Smooth muscle cell (in vitro differentiated cells): ENCODE measurements around the gene CCDC93. TPM values are rescaled to one million over a fixed set of nuclear protein-coding genes. Genes with fewer than 3 reads are reported as not detected.

Experiments used
- DNase-seq: peaks from one replicate; lab custom pipeline; 2025; ENCODE audit not compliant: unreplicated experiment; lab: John Stamatoyannopoulos, UW
- H2AFZ ChIP-seq: fragments of 200-600 bp; sonication (generic); 2 replicates; pipeline ENCODE4 v1.6.0; 2016; ENCODE audit warnings: antibody characterized with exemption, low read depth, mild to moderate bottlenecking
- H3F3A ChIP-seq: fragments of 200-600 bp; sonication (generic); 2 replicates; pipeline ENCODE4 v1.6.0; 2017; ENCODE audit warnings: antibody characterized with exemption, low read depth
- H3K27ac ChIP-seq: fragments of 200-600 bp; sonication (generic); 2 replicates; pipeline ENCODE4 v1.5.1; 2016; ENCODE audit warnings: low read depth, mild to moderate bottlenecking
- H3K27me3 ChIP-seq: fragments of 200-600 bp; sonication (generic); 2 replicates; pipeline ENCODE4 v1.6.1; 2016; ENCODE audit warnings: low read depth, mild to moderate bottlenecking
- H3K36me3 ChIP-seq: fragments of 200-600 bp; sonication (generic); 2 replicates; pipeline ENCODE4 v1.5.1; 2016; ENCODE audit warnings: low read depth
- H3K4me1 ChIP-seq: fragments of 200-600 bp; sonication (generic); 2 replicates; pipeline ENCODE4 v1.5.1; 2016; ENCODE audit warnings: low read depth
- H3K4me2 ChIP-seq: fragments of 200-600 bp; sonication (generic); 2 replicates; pipeline ENCODE4 v1.6.0; 2016; ENCODE audit warnings: mild to moderate bottlenecking
- H3K4me3 ChIP-seq: fragments of 200-600 bp; sonication (generic); 2 replicates; pipeline ENCODE4 v1.5.1; 2016; ENCODE audit warnings: mild to moderate bottlenecking
- H3K79me2 ChIP-seq: fragments of 200-600 bp; sonication (generic); 2 replicates; pipeline ENCODE4 v1.6.0; 2016; ENCODE audit warnings: low read depth, mild to moderate bottlenecking
- H3K9ac ChIP-seq: fragments of 200-600 bp; sonication (generic); 2 replicates; pipeline ENCODE4 v1.6.0; 2016; ENCODE audit warnings: low read depth
- H3K9me3 ChIP-seq: fragments of 200-600 bp; sonication (generic); replicated peaks from 2 replicates; pipeline ENCODE4 v1.5.1; 2016; ENCODE audit warnings: low read depth
- H4K20me1 ChIP-seq: fragments of 200-600 bp; sonication (generic); 2 replicates; pipeline ENCODE4 v1.6.0; 2016; ENCODE audit warnings: low read depth
- WGBS: methylation state at CpG from one replicate; pipeline ENCODE4 v1.1.7; 2016; ENCODE audit warnings: low lambda C conversion rate; 5-methylcytosine and 5-hydroxymethylcytosine counted together
- polyA plus RNA-seq: library from polyadenylated mRNA; unstranded; fragments of >200 nt; fragmentation: Nextera tagmentation; extraction: Ambion mirVana; gene quantifications from 2 replicates; pipeline ENCODE4 v1.2.1, GENCODE V29; 2016
- total RNA-seq: library from RNA; depleted of rRNA; stranded (reverse); fragments of >200 nt; gene quantifications from 2 replicates; pipeline ENCODE4 v1.2.3, GENCODE V29; 2014
- TF ChIP-seq, protein P1 (sequence below): fragments of 200-600 bp; sonication (generic); IDR thresholded peaks from 2 replicates; pipeline ENCODE4 v1.5.1; 2017; ENCODE audit warnings: borderline replicate concordance, mild to moderate bottlenecking, antibody characterized with exemption; ENCODE audit not compliant: insufficient read depth, poor library complexity, severe bottlenecking

Gene CCDC93
- total and polyA plus RNA-seq, 2 experiments from 2014 or later: 9.5 to 13.2 TPM

DNA sequence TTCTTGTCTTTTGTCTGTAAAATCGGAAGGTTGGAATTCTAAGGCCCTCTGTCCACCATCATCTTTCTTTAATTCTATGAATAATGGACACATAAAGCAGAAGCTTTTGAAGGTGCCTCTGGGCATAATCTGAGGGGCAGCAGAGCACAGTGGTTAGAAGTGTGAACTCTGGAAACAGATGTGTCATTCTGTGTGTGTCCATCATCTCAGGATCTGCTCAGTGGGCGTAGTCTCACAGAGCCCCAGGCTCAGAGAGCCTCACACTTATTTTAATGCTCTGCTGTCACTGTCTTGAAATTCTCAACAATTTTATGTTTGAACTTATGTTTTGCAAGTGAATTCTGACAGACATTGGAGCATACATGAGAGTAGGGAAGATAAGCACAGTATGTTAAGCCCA is 31.0 kb upstream of the CCDC93 start:
- Histone ChIP-seq H3K4me1 (peaks cover 5% of the 10 kb centered on the region), H3K36me3 (no peaks in the 10 kb centered on the region)
- 89% methylated on average over 2 of the region's 2 CpGs for WGBS

DNA sequence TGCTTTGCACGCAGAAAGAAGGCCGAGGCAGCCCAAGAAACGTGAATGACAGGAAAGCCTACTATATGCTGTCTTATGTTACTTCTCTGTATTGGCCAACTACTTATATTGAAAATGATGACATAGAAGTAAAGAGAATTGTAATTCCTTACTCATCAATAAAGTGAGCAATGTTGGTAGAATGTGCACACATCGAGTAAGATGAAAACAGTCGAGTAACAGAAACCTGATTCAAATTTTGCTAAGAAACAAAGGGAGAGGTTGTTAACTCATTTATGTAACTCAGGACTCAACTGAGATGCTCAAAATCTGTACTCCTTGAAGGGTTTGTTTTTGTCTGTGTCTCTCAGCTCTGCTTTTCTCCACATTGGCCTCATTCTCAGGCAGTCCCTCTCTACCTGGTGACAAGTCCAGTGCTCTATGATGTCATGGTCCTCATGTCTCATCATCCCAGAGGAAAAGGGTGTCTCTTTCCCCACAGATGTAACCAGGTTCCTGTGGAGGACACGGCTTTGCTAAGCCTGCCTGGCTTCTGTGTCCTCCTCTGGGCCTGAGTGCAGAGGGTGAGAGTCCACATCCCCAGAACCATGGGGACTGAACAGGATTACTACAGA is 30.3 kb upstream of the CCDC93 start:
- H3K9me3 ChIP-seq: no peaks in the 10 kb centered on the region
- H3K79me2 ChIP-seq: no peaks in the 10 kb centered on the region
- DNase-seq: no peak
- no peak overlapping the region for H3K4me3 ChIP-seq
- peaks cover 5% of the 10 kb centered on the region for H3K4me1 ChIP-seq
- H4K20me1 ChIP-seq: no peaks in the 10 kb centered on the region
- TF ChIP-seq, protein P1, sequence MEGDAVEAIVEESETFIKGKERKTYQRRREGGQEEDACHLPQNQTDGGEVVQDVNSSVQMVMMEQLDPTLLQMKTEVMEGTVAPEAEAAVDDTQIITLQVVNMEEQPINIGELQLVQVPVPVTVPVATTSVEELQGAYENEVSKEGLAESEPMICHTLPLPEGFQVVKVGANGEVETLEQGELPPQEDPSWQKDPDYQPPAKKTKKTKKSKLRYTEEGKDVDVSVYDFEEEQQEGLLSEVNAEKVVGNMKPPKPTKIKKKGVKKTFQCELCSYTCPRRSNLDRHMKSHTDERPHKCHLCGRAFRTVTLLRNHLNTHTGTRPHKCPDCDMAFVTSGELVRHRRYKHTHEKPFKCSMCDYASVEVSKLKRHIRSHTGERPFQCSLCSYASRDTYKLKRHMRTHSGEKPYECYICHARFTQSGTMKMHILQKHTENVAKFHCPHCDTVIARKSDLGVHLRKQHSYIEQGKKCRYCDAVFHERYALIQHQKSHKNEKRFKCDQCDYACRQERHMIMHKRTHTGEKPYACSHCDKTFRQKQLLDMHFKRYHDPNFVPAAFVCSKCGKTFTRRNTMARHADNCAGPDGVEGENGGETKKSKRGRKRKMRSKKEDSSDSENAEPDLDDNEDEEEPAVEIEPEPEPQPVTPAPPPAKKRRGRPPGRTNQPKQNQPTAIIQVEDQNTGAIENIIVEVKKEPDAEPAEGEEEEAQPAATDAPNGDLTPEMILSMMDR: no peak
- peaks cover 24% of the 10 kb centered on the region for H3K27me3 ChIP-seq
- H3K4me2 ChIP-seq: no peak overlapping the region
- H3K27ac ChIP-seq: no peak overlapping the region
- H2AFZ ChIP-seq: no peak overlapping the region
- 84% methylated on average over 6 of the region's 6 CpGs for WGBS
- H3K9ac ChIP-seq: no peak overlapping the region
- no peaks in the 10 kb centered on the region for H3F3A ChIP-seq
- no peaks in the 10 kb centered on the region for H3K36me3 ChIP-seq

More for the DNA sequence above, 31.0 kb upstream of the CCDC93 start:
- no peak overlapping the region for H3K27ac ChIP-seq
- no peak for DNase-seq
- peaks cover 24% of the 10 kb centered on the region for H3K27me3 ChIP-seq
- no peak overlapping the region for H3K9ac ChIP-seq
- no peaks in the 10 kb centered on the region for H3K9me3 ChIP-seq
- no peak overlapping the region for H3K4me2 ChIP-seq
- H3K4me3 ChIP-seq: no peak overlapping the region
- no peaks in the 10 kb centered on the region for H4K20me1 ChIP-seq
- H3K79me2 ChIP-seq: no peaks in the 10 kb centered on the region
- H3F3A ChIP-seq: no peaks in the 10 kb centered on the region
- no peak overlapping the region for H2AFZ ChIP-seq
- TF ChIP-seq, protein P1: no peak

DNA sequence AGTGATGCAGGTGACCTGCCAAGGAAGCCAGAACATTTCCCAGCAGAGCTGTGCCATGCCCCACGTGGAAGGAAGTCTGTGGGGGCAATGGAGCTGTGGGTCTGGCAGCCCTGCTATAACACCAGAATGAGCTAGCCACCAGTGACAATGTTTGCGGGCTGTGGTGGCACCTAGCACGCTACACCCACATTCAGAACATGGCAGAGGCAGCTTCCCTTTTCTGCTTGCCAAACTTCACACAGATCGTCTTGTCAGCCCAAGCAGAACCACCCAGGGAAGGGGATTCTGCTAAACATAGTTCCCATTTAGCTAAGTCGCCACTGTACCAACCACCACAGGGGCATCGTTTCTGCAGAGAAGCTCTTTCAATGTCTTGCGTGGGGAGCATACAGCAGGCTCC is 27.0 kb upstream of the CCDC93 start:
- 85% methylated on average over 7 of the region's 7 CpGs for WGBS
- no peaks in the 10 kb centered on the region for H4K20me1 ChIP-seq
- no peak overlapping the region for H2AFZ ChIP-seq
- no peak for DNase-seq
- no peak overlapping the region for H3K27ac ChIP-seq
- no peaks in the 10 kb centered on the region for H3K79me2 ChIP-seq
- H3K4me2 ChIP-seq: no peak overlapping the region
- peaks cover 30% of the 10 kb centered on the region for H3K27me3 ChIP-seq
- TF ChIP-seq, protein P1: no peak
- H3K9me3 ChIP-seq: no peaks in the 10 kb centered on the region
- no peak overlapping the region for H3K9ac ChIP-seq
- H3K4me3 ChIP-seq: no peak overlapping the region
- H3K36me3 ChIP-seq: no peaks in the 10 kb centered on the region
- no peaks in the 10 kb centered on the region for H3K4me1 ChIP-seq
- H3F3A ChIP-seq: no peaks in the 10 kb centered on the region

DNA sequence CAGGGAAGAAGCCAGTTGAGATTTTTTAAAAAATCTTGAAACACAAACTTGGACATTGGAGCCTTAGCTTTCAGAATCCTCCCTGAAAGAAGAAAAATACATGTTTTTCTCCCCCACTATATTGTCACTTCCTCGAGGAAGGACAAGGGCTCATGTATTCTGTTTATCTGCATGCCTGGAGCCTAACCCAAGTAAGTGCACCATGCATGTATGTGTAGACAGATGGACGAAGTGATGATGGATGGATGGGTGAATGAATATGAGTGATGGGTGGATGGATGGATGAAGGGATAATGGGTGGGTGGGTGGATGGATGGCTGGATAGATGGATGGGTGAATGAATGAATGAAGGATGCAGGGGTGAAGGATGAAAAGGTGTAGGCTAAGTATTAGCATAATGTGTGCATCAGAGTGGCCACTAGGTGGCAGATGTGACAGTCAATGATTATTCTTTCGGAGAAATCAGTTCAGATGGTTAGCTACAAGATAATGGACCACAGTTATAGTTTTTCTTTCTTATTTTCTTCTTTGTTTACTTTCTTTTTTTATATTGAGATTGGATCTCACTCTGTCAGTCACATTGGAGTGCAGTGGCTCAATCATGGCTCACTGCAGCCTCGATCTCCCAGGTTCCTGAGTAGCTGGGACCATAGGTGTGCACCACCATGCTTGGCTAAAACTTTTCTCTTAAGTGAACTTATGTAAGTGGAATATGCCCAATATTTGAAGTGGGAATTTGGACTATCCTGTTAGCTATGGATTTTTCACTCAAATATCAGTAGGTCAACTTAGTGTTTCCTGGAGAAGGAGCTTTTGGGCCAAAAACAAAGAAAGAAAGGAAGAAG is 18.5 kb upstream of the CCDC93 start:
- TF ChIP-seq, protein P1: peak; percentile 77
- H3K27ac ChIP-seq: no peak overlapping the region
- H3K27me3 ChIP-seq: peaks cover 9% of the 10 kb centered on the region
- H4K20me1 ChIP-seq: no peaks in the 10 kb centered on the region
- no peaks in the 10 kb centered on the region for H3F3A ChIP-seq
- DNase-seq: no peak
- H3K9me3 ChIP-seq: no peaks in the 10 kb centered on the region
- no peak overlapping the region for H3K9ac ChIP-seq
- H3K4me3 ChIP-seq: no peak overlapping the region
- H3K79me2 ChIP-seq: no peaks in the 10 kb centered on the region
- no peak overlapping the region for H3K4me2 ChIP-seq
- no peaks in the 10 kb centered on the region for H3K36me3 ChIP-seq
- 51% methylated on average over 4 of the region's 4 CpGs for WGBS
- no peaks in the 10 kb centered on the region for H3K4me1 ChIP-seq
- no peak overlapping the region for H2AFZ ChIP-seq
